HepG2 (cell line): ENCODE results near the gene UBC. TPM values are rescaled to one million over a fixed set of nuclear protein-coding genes. Genes with fewer than 3 reads are reported as not detected.
A peak's percentile ranks its signal among the peaks of the same experiment; 100 is the strongest.

Experiments used
- ATF2 ChIP-seq: sonication (generic); formaldehyde crosslinking; IDR thresholded peaks from 2 replicates; pipeline ENCODE4 v1.4.0; 2020; ENCODE audit warnings: missing genetic modification reagents
- CC2D1A ChIP-seq: sonication (generic); formaldehyde crosslinking; IDR thresholded peaks from 2 replicates; pipeline ENCODE4 v1.8.1; 2023; ENCODE audit warnings: mild to moderate bottlenecking, missing genetic modification reagents
- ERF ChIP-seq: IDR thresholded peaks from 2 replicates; pipeline ENCODE4 v1.6.1; 2018; ENCODE audit warnings: missing biosample characterization, missing genetic modification reagents
- FOXK1 ChIP-seq: sonication (generic); formaldehyde crosslinking; IDR thresholded peaks from 2 replicates; pipeline ENCODE4 v1.4.0; 2020; ENCODE audit warnings: low read depth, missing genetic modification reagents, borderline replicate concordance
- FOXO1 ChIP-seq: sonication (generic); formaldehyde crosslinking; IDR thresholded peaks from 2 replicates; pipeline ENCODE4 v1.4.0; 2020; ENCODE audit warnings: missing genetic modification reagents
- GFI1 ChIP-seq: sonication (generic); formaldehyde crosslinking; IDR thresholded peaks from 2 replicates; pipeline ENCODE4 v1.5.0; 2020; ENCODE audit warnings: missing genetic modification reagents, mild to moderate bottlenecking, borderline replicate concordance
- JUN ChIP-seq: sonication (generic); formaldehyde crosslinking; IDR thresholded peaks from 2 replicates; pipeline ENCODE4 v1.4.0; 2020; ENCODE audit warnings: mild to moderate bottlenecking, missing genetic modification reagents
- MEIS1 ChIP-seq: sonication (generic); formaldehyde crosslinking; IDR thresholded peaks from 2 replicates; pipeline ENCODE4 v1.9.0; 2021; ENCODE audit warnings: mild to moderate bottlenecking, missing genetic modification reagents, moderate library complexity, borderline replicate concordance
- PHB2 ChIP-seq: fragments of 450-650 bp; IDR thresholded peaks from 2 replicates; pipeline ENCODE4 v1.6.1; 2018; ENCODE audit not compliant: partially characterized antibody
- PITX1 ChIP-seq: sonication (generic); formaldehyde crosslinking; IDR thresholded peaks from 2 replicates; pipeline ENCODE4 v1.5.1; 2020; ENCODE audit warnings: mild to moderate bottlenecking, missing genetic modification reagents
- POGZ ChIP-seq: sonication (generic); formaldehyde crosslinking; IDR thresholded peaks from 2 replicates; pipeline ENCODE4 v1.4.0; 2020; ENCODE audit warnings: mild to moderate bottlenecking, missing genetic modification reagents
- RARA ChIP-seq: IDR thresholded peaks from 2 replicates; pipeline ENCODE4 v1.6.1; 2016; ENCODE audit warnings: missing genetic modification reagents, missing compliant biosample characterization
- SMYD3 ChIP-seq: sonication (generic); formaldehyde crosslinking; IDR thresholded peaks from 2 replicates; pipeline ENCODE4 v1.8.1; 2023; ENCODE audit warnings: mild to moderate bottlenecking, missing genetic modification reagents
- ZBTB46 ChIP-seq: sonication (generic); formaldehyde crosslinking; IDR thresholded peaks from 2 replicates; pipeline ENCODE4 v1.4.0; 2020; ENCODE audit warnings: mild to moderate bottlenecking, missing genetic modification reagents, borderline replicate concordance
- ZFP36L1 ChIP-seq: sonication (generic); formaldehyde crosslinking; IDR thresholded peaks from 2 replicates; pipeline ENCODE4 v1.8.0; 2022; ENCODE audit warnings: mild to moderate bottlenecking, missing genetic modification reagents, moderate library complexity
- ZMYM3 ChIP-seq: sonication (generic); formaldehyde crosslinking; IDR thresholded peaks from 2 replicates; pipeline ENCODE4 v1.5.1; 2020; ENCODE audit warnings: mild to moderate bottlenecking, missing genetic modification reagents
- ZNF460 ChIP-seq: sonication (generic); formaldehyde crosslinking; IDR thresholded peaks from 2 replicates; pipeline ENCODE4 v1.5.1; 2020; ENCODE audit warnings: missing genetic modification reagents, mild to moderate bottlenecking, borderline replicate concordance
- ZNF558 ChIP-seq: sonication (generic); formaldehyde crosslinking; IDR thresholded peaks from 2 replicates; pipeline ENCODE4 v1.9.0; 2022; ENCODE audit warnings: mild to moderate bottlenecking, missing genetic modification reagents, borderline replicate concordance
- polyA plus RNA-seq, 8 experiments: library from polyadenylated mRNA; depleted of rRNA in 3 of 8; stranded (reverse) in 7 of 8; unstranded in 1 of 8; fragments of >200 nt; fragmentation: Illumina TruSeq in 4 of 8; extraction: Trizol in 4 of 8; gene quantifications; 2 replicates each; pipeline versions ENCODE4 v1.2.1 to v1.2.3, GENCODE V29; 2011 to 2016; ENCODE audit warnings: low read depth in 4 of 8, missing spikeins in 1 of 8, mixed read lengths in 1 of 8; ENCODE audit not compliant: insufficient read depth in 1 of 8
- total RNA-seq, 5 experiments: library from RNA; depleted of rRNA; stranded (reverse); fragments of >200 nt; fragmentation: Illumina TruSeq; extraction: Trizol; gene quantifications; 2 replicates each; pipeline ENCODE4 v1.2.3, GENCODE V29; 2016; ENCODE audit warnings: low read depth in 1 of 5
- TF ChIP-seq, protein P1 (sequence below): sonication (generic); formaldehyde crosslinking; IDR thresholded peaks from 2 replicates; pipeline ENCODE4 v1.4.0; 2020; ENCODE audit warnings: mild to moderate bottlenecking, missing genetic modification reagents

The UBC gene
- total and polyA plus RNA-seq, 2 of the 13 experiments (the other 11 are each of a cell fraction or from before 2014, with no cell fraction given), result 805 to 1,432 TPM

GRCh38 chr12:124881123-124881522 lies 33.3 kb downstream of the UBC start (continued):
- 0 out of 2 replicates have a peak, but pooled peaks have one; percentile 31 for TF ChIP-seq ATF2 (CRISPR knock-in tag)
- TF ChIP-seq PHB2, result no peak
- TF ChIP-seq ZMYM3 (CRISPR knock-in tag), result peak; percentile 86
- peak; percentile 55; the same call in 1 of the 2 replicates for TF ChIP-seq ERF
- no peak for TF ChIP-seq ZBTB46
- TF ChIP-seq MEIS1 (CRISPR knock-in tag), result peak; percentile 32; the same call in 1 of the 2 replicates
- TF ChIP-seq PITX1 (CRISPR knock-in tag), result peak; percentile 70
- TF ChIP-seq, protein P1, sequence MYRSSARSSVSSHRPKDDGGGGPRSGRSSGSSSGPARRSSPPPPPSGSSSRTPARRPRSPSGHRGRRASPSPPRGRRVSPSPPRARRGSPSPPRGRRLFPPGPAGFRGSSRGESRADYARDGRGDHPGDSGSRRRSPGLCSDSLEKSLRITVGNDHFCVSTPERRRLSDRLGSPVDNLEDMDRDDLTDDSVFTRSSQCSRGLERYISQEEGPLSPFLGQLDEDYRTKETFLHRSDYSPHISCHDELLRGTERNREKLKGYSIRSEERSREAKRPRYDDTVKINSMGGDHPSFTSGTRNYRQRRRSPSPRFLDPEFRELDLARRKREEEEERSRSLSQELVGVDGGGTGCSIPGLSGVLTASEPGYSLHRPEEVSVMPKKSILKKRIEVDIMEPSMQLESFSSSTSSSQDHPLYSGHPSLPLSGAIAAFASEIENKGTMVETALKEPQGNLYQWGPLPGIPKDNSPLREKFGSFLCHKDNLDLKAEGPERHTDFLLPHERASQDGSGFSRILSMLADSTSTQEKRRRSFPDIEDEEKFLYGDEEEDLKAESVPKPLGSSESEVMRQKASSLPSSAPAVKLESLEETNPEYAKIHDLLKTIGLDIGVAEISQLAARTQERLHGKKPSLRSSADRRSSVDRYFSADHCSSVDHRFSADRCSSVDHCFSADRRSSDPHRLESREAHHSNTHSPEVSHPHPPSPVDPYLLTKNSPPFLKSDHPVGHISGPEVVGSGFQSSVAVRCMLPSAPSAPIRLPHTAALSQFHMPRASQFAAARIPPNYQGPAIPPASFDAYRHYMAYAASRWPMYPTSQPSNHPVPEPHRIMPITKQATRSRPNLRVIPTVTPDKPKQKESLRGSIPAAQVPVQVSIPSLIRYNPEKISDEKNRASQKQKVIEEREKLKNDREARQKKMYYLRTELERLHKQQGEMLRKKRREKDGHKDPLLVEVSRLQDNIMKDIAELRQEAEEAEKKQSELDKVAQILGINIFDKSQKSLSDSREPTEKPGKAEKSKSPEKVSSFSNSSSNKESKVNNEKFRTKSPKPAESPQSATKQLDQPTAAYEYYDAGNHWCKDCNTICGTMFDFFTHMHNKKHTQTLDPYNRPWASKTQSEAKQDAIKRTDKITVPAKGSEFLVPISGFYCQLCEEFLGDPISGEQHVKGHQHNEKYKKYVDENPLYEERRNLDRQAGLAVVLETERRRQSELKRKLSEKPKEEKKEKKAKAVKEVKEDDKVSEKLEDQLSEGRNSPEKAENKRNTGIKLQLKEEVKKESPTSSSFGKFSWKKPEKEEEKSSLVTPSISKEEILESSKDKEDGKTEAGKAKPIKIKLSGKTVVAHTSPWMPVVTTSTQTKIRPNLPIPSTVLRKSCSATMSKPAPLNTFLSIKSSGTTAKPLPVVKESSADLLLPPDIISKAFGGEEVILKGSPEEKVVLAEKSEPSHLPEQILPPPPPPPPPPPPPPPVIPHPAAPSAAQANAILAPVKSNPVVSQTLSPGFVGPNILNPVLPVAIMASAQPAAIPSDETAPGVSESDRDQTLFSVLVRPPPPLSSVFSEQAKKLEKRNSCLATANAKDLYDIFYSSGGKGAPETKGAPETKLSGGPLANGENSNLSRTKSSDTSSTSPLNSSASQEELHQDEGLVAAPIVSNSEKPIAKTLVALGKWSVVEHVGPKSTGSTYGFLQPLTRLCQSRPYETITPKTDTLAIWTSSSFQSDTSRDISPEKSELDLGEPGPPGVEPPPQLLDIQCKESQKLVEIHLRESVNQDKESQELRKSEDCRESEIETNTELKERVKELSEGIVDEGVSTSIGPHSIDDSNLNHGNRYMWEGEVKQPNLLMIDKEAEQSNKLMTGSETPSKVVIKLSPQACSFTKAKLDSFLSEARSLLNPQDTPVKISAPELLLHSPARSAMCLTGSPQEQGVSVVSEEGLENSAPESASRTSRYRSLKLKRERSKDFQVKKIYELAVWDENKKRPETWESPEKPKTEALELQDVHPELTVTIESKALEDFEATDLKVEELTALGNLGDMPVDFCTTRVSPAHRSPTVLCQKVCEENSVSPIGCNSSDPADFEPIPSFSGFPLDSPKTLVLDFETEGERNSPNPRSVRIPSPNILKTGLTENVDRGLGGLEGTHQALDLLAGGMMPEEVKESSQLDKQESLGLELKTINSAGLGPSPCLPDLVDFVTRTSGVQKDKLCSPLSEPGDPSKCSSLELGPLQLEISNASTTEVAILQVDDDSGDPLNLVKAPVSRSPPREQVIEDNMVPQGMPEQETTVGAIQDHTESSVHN, result no peak
- TF ChIP-seq FOXO1 (CRISPR knock-in tag), result peak; percentile 49; the same call in 1 of the 2 replicates
- peak; percentile 97 for TF ChIP-seq ZNF460 (CRISPR knock-in tag)
- no peak for TF ChIP-seq JUN
- 0 out of 2 replicates have a peak, but pooled peaks have one; percentile 39 for TF ChIP-seq SMYD3
- TF ChIP-seq CC2D1A, result no peak
- peak; percentile 16; the same call in 1 of the 2 replicates for TF ChIP-seq FOXK1 (CRISPR knock-in tag)
- TF ChIP-seq POGZ, result 0 out of 2 replicates have a peak, but pooled peaks have one; percentile 44
- 0 out of 2 replicates have a peak, but pooled peaks have one; percentile 46 for TF ChIP-seq ZFP36L1 (CRISPR knock-in tag)
- no peak for TF ChIP-seq ZNF558 (CRISPR knock-in tag)
- peak; percentile 90 for TF ChIP-seq RARA (CRISPR knock-in tag)
- TF ChIP-seq GFI1 (CRISPR knock-in tag), result 0 out of 2 replicates have a peak, but pooled peaks have one; percentile 49
